ENCODE data around the gene SPINT4.
"Not testable (repeated sequence)": the region's sequence is repeated elsewhere in the genome, so short reads cannot be mapped to it uniquely, and the experiment has no call there.

The SPINT4 gene

DNA sequence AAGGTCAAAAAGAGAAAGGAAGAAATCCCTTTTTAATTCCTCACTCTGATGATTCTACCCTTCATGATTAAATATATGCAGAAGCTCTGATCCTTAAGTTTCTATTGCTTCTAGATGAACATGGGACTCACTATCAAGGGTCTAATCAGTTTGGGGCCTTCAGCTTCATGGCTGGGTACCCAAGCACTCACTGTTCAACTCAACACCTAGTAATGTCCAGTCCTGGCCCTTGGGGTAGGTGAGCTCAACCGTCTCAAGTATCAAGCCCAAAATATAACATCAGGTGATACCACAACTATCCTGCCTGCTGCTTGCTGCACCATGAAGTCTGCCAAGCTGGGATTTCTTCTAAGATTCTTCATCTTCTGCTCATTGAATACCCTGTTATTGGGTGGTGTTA, at the start of gene SPINT4:
Gene SPINT4 (plus strand): TSS at position 301 of the 400 bp plus-strand sequence. CDS start 21 bp downstream, at position 322.
- no peak for FAIRE-seq

DNA sequence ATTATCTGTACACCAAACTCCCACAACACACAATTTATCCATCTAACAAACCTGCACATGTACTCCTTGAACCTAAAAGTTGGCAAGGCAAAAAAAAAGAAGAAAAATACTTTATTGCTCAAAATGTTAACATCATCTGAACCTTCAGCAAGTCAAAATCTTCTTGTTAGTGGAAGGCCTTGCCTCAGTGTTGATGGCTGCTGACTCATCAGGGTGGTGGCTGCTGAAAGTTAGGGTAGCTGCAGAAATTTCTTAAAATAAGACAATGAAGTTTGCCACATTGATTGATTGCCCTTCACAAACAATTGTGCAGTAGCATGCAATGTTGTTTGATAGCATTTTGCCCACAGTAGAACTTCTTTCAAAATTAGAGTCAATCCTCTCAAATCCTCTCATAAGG, 49.4 kb upstream of the SPINT4 start:
- FAIRE-seq, result no peak

DNA sequence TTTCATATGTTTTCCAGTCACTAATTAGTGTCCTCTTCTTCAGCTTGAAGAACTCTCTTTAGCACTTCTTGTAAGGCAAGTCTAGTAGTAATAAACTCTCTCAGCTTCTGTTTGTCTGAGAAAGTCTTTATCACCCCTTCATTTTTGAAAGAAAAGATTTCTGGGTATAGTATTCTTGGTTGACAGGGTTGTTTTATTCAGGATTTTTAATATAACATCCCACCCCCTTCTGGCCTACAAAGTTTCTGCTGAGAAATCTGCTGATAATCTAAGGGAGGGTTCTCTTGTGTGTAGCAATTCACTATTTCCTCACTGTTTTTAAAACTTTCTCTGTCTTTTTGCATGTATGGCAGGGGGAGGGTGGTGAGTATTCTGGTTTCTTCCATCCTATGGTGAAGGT, 42.5 kb upstream of the SPINT4 start:
- no peak for FAIRE-seq

DNA sequence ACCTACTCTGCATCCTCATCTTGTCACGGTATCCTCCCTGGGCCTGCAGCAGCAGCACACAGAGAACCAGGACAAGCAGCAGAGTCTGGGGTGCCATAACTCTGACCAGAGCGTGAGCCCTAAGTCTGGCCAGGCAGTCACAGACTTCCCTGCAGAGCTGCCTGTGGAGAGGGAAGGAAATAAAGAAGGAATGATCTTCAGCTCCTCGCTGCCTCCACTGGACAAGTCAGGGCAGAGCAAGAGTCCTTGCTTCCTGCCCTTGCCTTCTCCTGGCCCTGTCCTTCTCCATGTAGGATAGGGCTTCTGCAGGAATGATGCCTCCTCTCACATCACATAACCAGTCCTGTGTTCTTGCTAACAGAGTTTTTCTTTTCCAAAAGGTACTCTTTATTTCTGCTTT, 36.3 kb upstream of the SPINT4 start:
- no peak for FAIRE-seq

DNA sequence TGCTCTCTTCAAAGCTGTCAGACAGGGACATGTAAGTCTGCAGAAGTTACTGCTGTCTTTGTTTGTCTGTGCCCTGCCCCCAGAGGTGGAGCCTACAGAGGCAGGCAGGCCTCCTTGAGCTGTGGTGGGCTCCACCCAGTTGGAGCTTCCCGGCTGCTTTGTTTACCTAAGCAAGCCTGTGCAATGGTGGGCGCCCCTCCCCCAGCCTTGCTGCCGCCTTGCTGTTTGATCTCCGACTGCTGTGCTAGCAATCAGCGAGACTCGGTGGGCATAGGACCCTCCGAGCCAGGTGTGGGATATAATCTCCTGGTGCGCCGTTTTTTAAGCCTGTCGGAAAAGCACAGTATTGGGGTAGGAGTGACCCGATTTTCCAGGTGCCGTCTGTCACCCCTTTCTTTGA, 28.8 kb upstream of the SPINT4 start:
- not testable (repeated sequence) for FAIRE-seq

DNA sequence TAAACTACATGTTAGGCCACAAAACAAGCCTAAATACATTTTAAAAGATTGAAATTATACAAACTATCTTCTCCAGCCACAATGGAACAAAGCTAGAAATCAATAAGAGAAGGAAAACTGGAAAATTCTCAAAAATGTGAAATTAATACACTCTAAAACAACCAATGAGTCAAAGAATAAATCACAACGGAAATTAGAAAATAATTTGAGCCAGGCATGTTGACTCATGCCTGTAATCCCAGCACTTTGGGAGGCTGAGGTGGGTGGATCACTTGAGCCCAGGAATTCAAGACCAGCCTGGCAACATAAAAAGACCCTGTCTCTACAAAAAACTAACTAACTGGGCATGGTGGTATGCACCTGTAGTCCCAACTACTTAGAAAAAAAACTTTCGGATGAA, 26.7 kb upstream of the SPINT4 start:
- FAIRE-seq, result no peak

DNA sequence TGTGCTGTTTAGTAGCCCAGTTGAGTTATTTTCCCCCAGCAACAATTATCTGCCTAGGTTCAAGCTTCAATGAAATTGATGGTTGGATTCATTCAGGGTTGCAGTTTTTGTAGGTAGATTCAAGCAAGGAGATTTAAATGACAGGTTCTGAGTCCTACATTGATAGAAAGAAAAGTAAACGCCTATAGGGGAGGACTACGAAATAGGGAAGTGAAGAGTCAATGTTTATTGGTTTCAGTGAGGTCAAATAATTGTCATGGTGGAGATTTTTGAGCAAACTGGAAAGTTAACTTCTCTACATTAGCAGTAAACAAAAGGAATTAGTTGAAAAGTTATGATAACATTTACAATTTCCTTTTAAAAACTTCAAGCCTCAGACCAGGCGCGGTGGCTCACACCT, 21.0 kb upstream of the SPINT4 start:
- no peak for FAIRE-seq

DNA sequence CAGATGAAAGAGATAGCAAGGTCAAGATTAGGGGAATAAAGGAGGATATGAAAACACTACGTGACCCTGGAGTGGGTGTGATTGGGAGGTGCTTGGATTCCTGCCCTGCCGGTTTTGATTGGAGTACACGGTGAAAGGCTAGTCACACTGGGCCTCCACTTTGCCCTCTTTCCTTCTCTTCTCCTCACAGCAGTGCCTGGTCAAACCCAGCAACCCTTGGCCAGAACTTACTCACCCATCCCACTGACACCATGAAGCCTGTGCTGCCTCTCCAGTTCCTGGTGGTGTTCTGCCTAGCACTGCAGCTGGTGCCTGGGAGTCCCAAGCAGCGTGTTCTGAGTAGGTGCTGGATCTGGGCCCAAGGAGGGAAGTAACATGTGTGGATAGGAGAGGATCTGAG, 20.3 kb upstream of the SPINT4 start, which contains the start of gene WFDC13:
Gene WFDC13 (plus strand): TSS at position 166 of the 400 bp plus-strand sequence. CDS start 86 bp downstream, at position 252.
- no peak for FAIRE-seq

DNA sequence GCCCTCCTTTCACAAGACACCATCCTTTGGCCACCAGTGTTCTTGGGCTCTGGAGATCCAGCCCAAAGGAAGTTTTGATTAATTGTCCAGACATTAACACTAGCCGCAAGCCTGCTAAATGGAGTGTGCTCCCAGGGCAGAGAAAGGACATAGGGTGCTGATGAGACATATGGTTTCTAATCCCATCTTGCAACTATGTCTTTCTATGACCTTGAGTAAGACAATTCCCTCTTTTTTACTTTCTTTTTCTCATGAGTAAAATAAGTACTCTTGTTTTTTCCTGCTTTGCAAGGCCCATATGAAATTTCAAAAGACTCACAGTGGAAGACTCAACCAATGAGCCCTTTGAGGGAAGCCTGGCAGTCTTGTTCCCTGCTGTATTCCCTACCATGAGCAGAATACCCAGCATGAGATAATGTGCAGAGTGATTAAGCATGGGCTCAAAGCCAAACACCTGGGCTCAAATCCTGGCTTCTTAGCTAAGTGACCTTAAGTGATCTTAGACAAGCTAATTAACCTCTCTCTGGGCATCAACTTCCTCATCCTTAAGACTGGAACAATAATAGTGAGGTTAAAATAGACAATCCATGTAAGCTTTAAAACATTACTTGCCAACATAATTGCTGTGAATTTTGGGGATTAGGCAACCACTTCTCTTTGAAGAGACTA, 17.0 kb upstream of the SPINT4 start, which contains the start of gene WFDC10B:
Gene WFDC10B (minus strand): TSS at position 51 of the 669 bp plus-strand sequence. CDS start 19,027 bp downstream, outside the sequence.
- no peak for FAIRE-seq

DNA sequence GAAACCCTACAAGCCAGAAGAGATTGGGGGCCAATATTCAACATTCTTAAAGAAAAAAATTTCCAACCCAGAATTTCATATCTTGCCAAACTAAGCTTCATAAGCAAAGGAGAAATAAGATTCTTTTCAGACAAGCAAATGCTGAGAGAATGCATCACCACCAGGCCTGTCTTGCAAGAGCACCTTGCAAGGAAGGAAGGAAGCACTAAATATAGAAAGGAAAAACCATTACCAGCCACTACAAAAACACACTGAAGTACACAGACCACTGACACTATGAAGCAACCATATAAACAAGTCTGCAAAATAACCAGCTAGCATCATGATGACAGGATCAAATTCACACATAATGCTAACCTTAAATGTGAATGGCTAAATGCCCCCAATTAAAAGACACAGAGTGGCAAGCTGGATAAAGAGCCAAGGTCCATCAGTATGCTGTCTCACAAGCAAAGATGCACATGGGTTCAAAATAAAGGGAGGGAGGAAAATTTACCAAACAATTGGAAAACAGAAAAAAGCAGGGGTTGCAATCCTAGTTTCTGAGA, 5.9 kb upstream of the SPINT4 start:
- not testable (repeated sequence) for FAIRE-seq

DNA sequence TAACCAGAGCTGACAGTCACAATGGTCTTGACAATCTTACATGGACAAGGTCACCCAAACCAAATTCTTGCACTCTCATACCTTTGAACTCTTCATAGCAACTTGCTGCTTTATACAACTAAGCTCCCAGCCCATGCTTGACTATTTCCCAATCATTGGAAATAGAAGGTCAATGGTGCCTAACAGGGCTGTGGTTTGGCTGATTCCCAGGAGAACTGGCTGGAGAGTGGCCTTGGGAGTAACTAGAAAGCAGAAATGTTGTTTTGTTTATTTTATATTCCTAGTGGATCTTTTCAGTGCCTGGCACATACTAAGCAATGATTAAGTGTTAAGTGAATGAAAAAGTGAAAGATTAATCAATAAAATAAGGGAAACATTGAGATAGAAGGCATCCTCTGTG, 3.0 kb downstream of the SPINT4 start:
- no peak for FAIRE-seq

DNA sequence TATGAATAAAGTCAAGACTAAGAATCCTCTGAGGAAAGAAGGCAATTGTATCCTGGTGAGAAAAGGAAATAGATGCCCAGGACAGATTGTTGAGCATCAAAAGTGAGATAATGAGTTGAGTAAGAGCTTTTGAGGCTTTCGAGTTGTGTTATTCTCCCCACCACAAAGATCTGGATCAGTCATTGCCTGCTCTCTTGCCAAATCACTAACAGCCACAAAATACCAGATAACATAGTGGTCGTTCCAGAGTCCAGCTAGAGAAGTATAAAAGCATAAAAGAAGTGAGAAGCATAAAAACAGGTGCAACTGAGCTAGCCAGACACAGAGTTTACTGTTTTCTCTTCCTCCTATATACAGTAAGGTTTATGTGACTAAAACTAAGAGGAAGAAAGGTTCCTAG, 4.9 kb downstream of the SPINT4 start:
- no peak for FAIRE-seq

DNA sequence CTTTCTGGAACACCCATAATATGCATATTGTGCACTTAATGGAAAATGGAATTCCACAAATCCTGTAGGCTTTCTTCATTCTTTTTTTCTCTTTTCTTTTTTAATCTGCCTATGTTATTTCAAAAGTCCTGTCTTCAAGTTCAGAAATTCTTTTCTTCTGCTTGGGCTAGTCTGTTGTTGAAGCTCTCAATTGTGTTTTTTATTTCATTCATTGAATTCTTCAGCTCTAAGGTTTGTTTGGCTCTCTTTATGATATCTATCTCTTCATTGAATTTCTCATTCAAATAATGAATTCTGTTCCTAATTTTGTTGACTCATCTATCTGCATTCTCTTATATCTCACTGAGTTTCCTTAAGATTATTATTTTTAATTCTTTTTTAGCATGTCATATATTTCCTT, 10.1 kb downstream of the SPINT4 start:
- FAIRE-seq, result no peak

DNA sequence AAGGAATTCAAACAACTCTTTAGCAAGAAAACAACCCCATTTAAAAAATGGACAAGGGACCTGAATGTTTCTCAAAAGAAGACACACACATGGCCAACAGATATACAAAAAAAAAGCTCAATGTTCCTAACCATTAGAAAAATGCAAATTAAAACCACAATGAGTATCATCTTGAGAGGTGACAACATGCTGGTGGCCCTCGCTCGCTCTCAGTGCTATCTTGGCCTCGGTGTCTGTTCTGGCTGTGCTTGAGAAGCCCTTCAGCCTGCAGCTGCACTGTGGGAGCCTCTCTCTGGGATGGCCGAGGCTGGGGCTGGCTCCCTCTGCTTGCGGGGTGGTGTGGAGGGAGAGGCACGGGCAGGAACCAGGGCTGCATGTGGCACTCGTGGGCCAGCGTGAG, 13.4 kb downstream of the SPINT4 start:
- no peak for FAIRE-seq

DNA sequence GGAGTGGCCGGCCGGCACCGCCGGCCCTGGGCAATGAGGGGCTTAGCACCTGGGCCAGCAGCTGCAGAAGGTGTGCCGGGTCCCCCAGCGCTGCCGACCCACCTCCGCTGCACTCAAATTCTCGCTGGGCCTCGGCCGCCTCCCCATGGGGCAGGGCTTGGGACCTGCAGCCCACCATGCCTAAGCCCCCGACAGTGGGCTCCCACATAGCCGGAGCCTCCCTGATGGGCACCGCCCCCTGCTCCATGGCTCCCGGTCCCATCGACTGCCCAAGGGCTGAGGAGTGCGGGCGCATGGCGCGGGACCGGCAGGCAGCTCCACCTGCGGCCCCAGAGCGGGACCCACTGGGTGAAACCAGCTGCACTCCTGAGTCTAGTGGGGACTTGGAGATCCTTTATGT, 13.8 kb downstream of the SPINT4 start:
- no peak for FAIRE-seq

DNA sequence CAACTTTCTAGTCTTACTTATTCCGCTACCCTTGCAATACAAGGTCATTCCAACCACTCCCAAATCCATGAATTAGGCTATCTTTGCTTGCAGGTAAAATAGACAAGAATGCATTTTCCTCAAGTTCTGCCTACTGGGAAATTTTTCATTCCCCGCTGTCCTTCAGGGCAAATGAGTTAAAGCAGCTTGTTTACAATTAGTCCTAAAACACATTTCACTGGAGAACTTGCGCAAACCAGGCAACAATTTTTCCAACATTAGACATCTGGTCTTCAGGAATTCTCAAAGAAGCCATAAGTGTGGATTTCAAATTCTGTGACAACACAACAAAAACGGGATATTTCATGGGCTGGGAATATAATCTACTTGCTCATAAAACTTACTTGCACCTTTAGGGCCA, 20.4 kb downstream of the SPINT4 start:
- FAIRE-seq, result no peak

DNA sequence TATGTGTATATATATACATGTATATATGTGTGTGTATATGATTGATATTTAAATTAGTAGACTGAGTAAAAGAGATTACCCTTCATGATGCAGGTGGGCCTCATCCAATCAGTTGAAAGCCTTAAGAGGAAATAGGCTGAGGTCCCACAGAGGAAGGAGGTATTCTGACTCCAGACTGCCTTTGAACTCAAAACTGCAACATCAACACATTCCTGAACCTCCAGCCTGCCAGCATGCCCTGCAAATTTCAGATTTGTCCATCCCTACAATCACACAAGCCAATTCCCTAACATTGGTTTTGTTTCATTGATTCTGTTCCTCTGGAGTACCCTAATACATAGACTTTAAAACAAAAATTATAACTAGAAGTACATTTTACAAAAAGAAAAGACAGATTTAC, 22.9 kb downstream of the SPINT4 start:
- no peak for FAIRE-seq

DNA sequence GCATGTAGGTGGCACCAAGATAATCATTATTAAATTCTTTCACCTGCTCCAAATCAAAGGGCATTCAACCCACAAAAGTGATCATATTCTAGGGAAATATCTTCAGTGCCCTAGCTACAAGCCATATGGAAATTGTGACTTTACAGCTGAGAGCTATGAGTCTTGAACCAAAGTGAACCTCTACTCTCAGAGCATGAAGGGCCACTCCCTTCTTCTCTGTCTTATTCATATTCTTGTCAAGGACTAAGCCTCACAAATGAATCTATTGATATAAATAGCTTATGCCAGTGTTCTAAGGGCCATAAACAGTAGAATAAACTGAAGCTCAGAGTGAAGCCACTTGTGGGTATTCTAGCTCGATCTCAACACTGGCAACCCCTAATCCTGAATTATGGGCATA, 29.6 kb downstream of the SPINT4 start:
- no peak for FAIRE-seq

DNA sequence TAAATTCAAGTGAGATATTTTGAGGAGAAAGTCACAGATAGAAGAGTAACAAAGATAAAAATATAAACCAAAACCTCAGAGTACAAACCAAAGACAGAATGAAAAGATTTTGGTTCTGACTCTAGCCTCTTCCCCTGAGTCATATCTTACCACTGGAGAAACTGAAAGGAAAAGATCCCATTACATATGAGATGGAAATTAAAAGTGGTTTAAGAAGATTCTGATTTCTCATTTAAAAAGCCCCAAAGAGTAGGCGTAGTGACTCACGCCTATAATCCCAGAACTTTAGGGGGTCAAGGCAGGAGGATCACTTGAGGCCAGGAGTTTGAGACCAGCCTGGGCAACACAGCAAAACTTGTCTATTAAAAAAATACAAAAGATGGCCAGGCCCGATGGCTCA, 30.6 kb downstream of the SPINT4 start:
- FAIRE-seq, result no peak

DNA sequence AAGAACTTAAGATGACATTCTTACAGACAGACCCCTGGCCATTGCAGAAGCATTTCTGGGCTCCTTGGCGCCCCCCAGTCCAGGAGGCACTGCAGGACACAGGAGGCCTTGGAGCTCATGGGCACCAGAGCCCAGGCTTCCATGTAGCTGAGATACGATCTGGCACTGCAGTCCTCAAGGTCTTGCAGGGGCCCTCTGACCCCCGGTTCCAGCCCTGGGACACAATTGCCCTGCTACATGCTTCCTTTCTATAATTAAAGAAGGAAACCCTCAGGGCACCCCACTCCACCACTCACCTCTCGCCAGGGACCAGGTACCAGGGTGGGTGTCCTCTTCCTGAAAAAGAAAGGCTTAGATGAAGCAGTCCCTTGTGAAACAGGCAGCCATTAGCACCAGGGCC, 35.9 kb downstream of the SPINT4 start:
- no peak for FAIRE-seq

DNA sequence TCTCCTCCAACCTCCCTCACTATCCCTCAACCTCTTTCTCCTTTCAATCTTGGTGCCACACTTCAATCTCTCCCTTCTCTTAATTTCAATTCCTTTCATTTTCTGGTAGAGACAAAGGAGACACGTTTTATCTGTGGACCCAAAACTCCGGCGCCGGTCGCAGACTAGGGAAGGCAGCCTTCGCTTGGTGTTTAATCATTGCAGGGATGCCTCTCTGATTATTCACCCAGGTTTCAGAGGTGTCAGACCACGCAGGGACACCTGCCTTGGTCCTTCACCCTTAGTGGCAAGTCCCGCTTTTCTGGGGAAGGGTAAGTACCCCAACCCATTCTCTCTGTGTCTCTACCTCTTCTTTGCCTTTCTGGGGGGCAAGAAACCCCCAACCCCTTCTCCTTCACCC, 37.8 kb downstream of the SPINT4 start:
- FAIRE-seq, result not testable (repeated sequence)

DNA sequence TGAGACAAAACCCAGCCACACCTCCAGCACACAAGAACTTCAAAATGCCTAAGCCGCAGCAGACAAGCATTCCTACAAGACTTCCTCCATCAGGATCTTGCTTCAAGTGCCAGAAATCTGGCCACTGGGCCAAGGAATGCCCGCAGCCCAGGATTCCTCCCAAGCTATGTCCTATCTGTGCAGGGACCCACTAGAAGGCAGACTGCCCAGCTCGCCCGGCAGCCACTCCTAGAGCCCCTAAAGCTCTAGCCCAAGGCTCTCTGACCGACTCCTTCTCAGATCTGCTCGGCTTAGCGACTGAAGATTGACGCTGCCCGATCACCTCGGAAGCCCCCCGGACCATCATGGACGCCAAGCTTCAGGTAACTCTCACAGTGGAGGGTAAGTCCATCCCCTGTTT, 39.8 kb downstream of the SPINT4 start:
- not testable (repeated sequence) for FAIRE-seq

DNA sequence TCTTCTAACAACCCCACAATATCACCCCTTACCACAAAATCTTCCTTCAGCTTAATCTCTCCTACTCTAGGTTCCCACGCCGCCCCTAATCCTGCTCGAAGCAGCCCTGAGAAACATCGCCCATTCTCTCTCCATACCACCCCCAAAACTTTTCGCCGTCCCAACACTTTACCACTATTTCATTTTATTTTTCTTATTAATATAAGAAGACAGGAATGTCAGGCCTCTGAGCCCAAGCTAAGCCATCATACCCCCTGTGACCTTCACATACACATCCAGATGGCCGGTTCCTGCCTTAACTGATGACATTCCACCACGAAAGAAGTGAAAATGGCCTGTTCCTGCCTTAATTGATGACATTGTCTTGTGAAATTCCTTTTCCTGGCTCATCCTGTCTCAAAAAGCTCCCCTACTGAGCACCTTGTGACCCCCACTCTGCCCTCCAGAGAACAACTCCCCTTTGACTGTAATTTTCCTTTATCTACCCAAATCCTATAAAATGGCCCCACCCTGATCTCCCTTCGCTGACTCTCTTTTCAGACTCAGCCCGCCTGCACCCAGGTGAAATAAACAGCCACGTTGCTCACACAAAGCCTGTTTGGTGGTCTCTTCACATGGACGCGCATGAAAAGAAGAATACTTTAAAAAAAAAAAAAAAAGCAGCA, 42.6 kb downstream of the SPINT4 start:
- not testable (repeated sequence) for FAIRE-seq

DNA sequence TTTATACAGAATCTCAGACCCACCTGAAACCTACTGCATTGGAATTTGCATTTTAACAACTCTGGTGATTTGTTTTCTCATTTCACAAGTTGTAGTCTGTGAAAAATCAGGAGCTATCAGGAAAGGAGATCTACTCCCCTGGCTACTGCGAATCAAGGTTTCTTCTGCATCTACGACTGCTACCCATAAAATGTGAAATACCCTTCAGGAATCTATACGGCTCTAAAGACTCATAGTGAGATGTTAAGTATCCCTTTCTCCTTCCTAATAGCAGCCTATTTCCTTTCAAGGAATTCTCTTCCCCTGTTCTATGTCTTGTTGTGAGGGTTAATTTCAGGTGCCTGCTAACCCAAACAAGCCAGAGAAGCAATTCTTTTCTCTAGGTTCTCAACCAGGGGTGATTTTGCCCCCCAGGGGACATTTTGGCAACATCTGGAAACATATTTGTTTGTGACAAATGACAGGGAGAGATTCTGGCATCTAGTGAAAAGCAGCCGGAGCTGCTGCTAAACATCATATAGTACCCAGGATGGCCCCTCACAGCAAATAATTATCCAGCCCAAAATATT, 43.2 kb downstream of the SPINT4 start:
- no peak for FAIRE-seq

Data from endometrium (tissue), 2 donors.